Fibroblast of villous mesenchyme (primary cell): Measurements from ENCODE around the gene GNPNAT1. TPM values are rescaled to one million over a fixed set of nuclear protein-coding genes. Genes with fewer than 3 reads are reported as not detected.

Experiments
- DNase-seq: peaks from one replicate; pipeline ENCODE4 v3.0.0-alpha.2; 2010; ENCODE audit warnings: low read depth
- H3K4me3 ChIP-seq: 2 replicates; pipeline ENCODE4 v1.5.1; 2011; ENCODE audit warnings: low read depth, mild to moderate bottlenecking, low read length
- CTCF ChIP-seq: IDR thresholded peaks from 2 replicates; pipeline ENCODE4 v1.5.1; 2012; ENCODE audit warnings: low read depth, mild to moderate bottlenecking, low read length; ENCODE audit not compliant: insufficient read depth
- total RNA-seq: library from RNA; depleted of rRNA; stranded (reverse); fragments of >200 nt; gene quantifications from 2 replicates; pipeline ENCODE4 v1.2.3, GENCODE V29; 2012

GNPNAT1 gene
- total RNA-seq, 1 donor = 31.1 TPM

- no peak for DNase-seq
- no peak for TF ChIP-seq CTCF
- H3K4me3 ChIP-seq = peak overlapping the region; percentile 65
These were observed 618 bp downstream of the GNPNAT1 start for GRCh38 chr14:52790756-52791222.

- TF ChIP-seq CTCF = no peak
- DNase-seq = no peak
These were observed 1.2 kb downstream of the GNPNAT1 start for GRCh38 chr14:52790011-52790755.

GRCh38 chr14:52789118-52789517 is 2.3 kb downstream of the GNPNAT1 start:
- no peak for TF ChIP-seq CTCF
- H3K4me3 ChIP-seq = peak overlapping the region; percentile 65
- DNase-seq = no peak

More at GRCh38 chr14:52790011-52790755, 1.2 kb downstream of the GNPNAT1 start:
- H3K4me3 ChIP-seq = peak overlapping the region; percentile 65

- H3K4me3 ChIP-seq = no peak overlapping the region
- no peak for DNase-seq
- TF ChIP-seq CTCF = no peak
These were observed 4.5 kb downstream of the GNPNAT1 start for GRCh38 chr14:52786887-52787286.

GRCh38 chr14:52783206-52783605 is 8.2 kb downstream of the GNPNAT1 start:
- no peak for DNase-seq
- no peak overlapping the region for H3K4me3 ChIP-seq
- no peak for TF ChIP-seq CTCF

GRCh38 chr14:52781629-52782028 is 9.8 kb downstream of the GNPNAT1 start:
- TF ChIP-seq CTCF = no peak
- H3K4me3 ChIP-seq = no peak overlapping the region
- peak; percentile 35 for DNase-seq
